HG02678 (cell line): ENCODE results near the gene DHCR7.

ENCODE experiments used
- ATAC-seq: cut with Tn5 transposase; IDR thresholded peaks from one replicate; pipeline ENCODE4 v1.9.1; 2021; ENCODE audit warnings: mild to moderate bottlenecking, moderate library complexity; ENCODE audit not compliant: unreplicated experiment

The DHCR7 gene

GRCh38 chr11:71458146-71459070, 10.2 kb upstream of the DHCR7 start:
- ATAC-seq = no peak

DNA sequence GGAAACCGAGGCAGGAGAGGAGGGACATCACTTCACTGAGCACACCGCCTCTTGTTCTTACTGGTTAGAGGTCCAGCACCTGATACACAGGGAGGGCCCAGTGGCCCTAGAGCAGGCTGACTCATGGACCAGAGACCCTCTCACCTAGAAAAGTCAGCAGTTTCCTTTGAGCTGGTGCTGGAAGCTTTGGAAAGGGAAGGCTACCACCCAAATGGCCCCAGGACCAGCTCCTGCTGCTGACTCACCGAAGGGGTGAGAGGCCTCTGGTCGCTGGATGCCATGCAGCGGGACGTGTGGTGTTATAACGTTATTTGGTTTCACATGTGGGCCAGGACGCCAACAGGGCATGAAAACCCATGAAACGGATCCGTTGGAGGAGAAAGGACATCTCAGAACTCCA, 8.6 kb upstream of the DHCR7 start:
- no peak for ATAC-seq

DNA sequence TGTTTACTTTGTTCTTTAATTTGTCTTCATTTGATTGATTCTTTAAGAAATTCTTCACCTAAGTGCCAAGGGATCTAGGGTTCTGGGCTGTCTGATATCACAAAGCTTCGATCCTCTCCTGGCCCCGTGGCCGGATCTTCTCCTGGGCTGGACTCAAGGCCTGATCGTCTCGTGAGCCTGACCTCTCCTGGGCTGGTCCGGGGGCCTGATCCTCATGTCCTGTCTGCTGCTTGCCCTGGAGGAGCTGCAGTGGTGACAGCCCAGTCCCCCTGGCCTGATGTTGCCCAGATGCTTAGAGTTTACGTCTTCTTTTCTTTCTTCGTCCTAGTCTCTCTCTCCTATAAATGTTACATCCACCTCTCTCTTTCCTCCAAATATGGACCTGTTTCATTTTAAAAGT, 8.1 kb upstream of the DHCR7 start:
- no peak for ATAC-seq

DNA sequence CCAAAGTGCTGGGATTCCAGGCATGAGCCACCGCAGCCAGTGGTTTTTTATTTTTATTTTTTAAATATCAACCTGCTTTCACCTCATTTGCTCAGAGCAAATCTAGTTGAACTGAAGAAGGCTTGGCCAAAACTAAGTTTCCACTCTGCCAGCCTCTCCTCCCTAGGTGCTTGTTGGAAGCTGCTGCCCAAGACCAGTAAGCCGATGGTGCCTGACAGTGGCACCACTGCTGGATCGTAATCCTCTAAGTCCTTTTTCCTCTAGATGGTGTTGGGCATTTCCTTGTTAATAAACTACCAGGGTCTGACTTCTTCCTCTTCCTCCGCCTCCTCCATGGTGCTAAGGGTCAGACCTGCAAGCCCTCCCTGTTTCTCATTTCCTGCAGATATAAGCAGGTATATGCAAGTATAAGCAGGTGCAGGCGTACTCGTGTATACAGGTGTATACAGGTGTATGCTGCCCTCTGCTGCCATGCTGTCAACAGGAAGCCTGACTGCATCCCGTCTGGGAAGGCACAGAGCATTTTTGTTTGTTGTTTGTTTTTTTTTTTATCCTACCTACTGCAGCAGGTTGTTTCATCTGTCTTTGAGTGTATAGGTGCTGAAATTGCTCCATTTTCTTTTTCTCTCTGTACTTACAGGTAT, 6.4 kb upstream of the DHCR7 start:
- ATAC-seq = no peak

- no peak for ATAC-seq
Measured at GRCh38 chr11:71453918-71454304, 5.7 kb upstream of the DHCR7 start.

- ATAC-seq = peak; percentile 64
Measured at GRCh38 chr11:71453037-71453917, 5.1 kb upstream of the DHCR7 start, which contains the start of gene NADSYN1. TSS of gene NADSYN1 (plus strand) at chr11:71453203. CDS start at chr11:71453297, 94 bp downstream.

- no peak for ATAC-seq
Measured at GRCh38 chr11:71452199-71453036, 4.2 kb upstream of the DHCR7 start.

DNA sequence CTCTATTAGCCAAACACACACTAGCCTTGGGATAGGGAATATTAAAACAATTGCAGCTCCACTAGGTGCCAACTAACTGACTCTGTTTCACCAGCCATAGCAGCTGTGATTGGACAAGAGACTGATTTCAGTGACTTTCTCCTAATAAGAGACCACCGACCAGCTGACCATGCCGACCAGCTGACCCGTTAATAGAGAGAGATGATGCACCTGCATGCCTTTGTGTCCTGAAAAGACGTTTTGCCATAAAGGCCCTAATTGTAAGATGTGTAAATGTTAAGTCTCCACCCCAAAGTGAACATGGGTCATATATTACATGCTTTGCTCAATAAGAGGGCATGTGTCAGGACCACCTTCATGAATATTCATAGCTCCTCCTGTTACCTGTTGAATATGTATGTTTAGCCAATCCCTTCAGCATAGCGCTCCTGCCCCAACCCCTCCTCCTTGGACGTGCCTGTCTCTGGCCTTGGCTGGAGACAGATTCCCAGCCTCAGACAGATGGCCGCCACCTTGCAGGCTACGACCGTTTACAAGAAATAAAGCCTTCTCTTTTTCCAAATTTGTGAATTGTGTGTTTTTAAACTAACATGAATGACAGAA, 3.5 kb upstream of the DHCR7 start:
- ATAC-seq = no peak

- no peak for ATAC-seq
Measured at GRCh38 chr11:71450939-71451338, 2.7 kb upstream of the DHCR7 start.

GRCh38 chr11:71450507-71450906, 2.3 kb upstream of the DHCR7 start:
- ATAC-seq = no peak

DNA sequence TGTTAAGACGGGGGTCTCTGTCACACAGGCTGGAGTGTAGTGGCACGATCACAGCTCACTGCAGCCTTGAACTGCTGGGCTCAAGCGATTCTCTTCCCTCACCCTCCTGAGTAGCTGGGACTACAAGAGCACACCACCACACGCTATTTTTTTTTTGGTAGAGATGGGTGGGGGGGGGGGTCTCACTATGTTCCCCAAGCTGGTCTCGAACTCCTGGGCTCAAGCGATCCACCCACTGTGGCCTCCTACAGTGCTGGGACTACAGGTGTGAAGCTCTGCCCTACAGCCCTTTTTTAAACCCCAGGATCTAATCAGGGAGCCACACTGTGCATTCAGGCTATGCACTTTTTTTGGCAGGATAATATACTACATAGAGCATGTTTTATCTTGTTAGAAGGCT, 1.4 kb upstream of the DHCR7 start:
- ATAC-seq = no peak

GRCh38 chr11:71447791-71448256, 369 bp downstream of the DHCR7 start:
- no peak for ATAC-seq

DNA sequence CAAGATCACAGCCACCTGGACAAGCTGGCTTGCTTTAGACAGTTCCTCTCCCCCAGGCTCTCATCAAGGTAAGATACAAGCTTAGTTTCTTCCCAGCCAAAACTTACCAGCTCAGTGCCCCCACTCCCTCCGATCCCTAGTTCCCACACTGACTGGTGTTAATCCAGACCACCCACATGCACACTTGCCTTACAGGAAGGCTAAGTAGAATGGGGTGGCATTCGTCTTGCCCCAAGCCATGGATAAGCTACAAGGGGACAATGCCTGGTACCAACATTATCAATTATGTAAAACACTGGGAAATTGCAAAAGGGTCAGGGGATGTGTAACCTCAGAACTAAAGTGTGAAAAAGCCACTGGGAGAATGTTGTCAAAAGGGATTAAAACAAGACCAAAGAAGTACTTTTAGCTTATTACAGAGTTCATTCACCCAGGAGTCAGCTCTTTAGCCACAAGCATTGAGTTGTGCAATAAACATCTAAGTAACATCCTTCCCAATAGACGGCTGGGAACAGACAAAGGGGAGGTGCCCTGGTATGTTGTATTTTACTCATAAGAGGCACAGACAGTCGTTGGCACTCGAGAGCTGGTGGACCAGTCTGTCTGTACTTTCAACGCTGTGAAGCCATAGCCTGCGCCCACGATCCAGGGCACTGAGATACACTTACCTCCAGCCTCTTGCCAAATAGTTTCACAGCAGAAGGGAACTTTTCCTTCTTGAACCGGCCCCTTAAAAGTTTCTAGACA, 1.1 kb downstream of the DHCR7 start:
- ATAC-seq = no peak

DNA sequence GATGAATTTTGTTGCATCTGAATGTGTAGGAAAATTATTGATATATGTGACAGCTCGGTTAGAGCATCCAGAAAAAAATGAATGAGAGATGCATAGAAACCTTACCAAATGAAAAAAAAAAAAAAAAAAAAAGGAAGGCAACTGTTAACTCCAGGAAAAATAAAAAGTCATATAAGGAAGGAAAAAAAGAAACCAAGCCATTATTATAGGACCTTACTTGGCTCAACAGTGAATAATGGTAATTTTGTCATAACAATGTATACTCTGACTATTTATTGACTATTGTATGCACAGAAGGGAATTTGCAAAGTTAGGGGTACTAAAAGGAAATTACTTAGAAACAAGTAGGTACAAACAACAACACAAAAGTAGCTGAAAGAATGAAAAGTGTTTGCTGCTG, 2.0 kb downstream of the DHCR7 start:
- no peak for ATAC-seq

- no peak for ATAC-seq
Measured at GRCh38 chr11:71444811-71445210, 3.4 kb downstream of the DHCR7 start.

- ATAC-seq = no peak
Measured at GRCh38 chr11:71443736-71444445, 4.3 kb downstream of the DHCR7 start.

DNA sequence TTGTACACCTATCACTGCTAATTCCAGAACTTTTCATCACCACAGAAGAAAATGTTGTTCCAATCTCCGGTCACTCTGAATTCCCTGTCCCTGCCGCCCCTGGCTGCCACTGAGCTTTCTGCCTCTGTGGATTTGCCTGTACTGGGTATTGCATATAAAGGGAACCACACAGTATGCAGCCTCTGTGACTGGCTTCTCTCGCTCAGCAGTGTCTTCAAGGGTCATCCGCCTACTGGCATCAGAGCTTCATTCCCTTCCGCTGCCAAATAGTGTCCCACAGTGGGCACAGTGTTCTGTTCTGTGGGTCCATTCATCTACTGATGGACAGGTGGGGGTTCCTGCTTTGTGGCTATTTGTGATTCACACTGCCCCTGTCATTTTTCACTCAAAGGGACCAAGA, 5.3 kb downstream of the DHCR7 start:
- ATAC-seq = no peak

DNA sequence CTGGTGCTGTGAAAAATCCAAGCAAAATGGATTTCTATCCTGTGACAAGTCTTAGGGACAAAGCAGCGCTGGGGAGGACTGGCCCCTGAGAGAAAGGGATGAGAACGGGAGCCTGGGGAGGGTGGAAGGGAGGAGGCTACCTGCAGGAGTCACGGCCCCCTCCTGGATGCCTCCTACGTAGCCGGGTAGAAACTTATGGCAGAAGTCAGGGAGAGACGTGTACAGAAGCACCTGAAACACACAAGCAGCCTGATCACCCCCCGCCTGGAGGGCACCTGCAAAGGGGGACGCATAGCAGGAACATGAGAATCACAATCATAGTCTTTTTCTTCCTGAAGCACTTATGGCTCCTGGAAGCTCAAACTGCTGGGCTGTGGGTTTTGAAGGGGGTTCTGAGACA, 6.1 kb downstream of the DHCR7 start:
- ATAC-seq = no peak

GRCh38 chr11:71441251-71441650, 6.9 kb downstream of the DHCR7 start:
- no peak for ATAC-seq
